HepG2 (cell line): ENCODE measurements around the gene AGPAT3. TPM values are rescaled to one million over a fixed set of nuclear protein-coding genes. Genes with fewer than 3 reads are reported as not detected.

Experiments used
- ATAC-seq: fragments of 200-7000 bp; cut with Tn5 transposase; 3 replicates; pipeline ENCODE4 v1.9.1; 2020; ENCODE audit warnings: mild to moderate bottlenecking, moderate library complexity
- BruUV-seq: library from RNA; stranded (reverse); fragments of 400-500 nt; replicated peaks from 2 replicates; lab custom pipeline; 2021; lab: Mats Ljungman, UMichigan
- CTCF ChIA-PET: fragments of 300-600 bp; formaldehyde crosslinking; extraction: SDS; loops from one replicate; lab custom pipeline; 2021; ENCODE audit warnings: low total read pairs, inconsistent platforms, low intra/inter-chr PET ratio; lab: Yijun Ruan, JAX
- POLR2A ChIA-PET: fragments of 350-600 bp; sonication (Branson Sonifier 250); formaldehyde crosslinking; loops from one replicate; lab custom pipeline; 2020; ENCODE audit warnings: antibody characterized with exemption, inconsistent platforms; lab: Yijun Ruan, JAX
- DNase-seq: peaks from one replicate; pipeline ENCODE4 v3.0.0-alpha.2; 2015; ENCODE audit warnings: low spot score
- FAIRE-seq: peaks from 3 replicates; lab custom pipeline; 2011; peaks lifted over from hg19 to GRCh38; lab: Jason Lieb, UNC
- H2AFZ ChIP-seq: one replicate; pipeline ENCODE4 v1.6.1; 2011; ENCODE audit warnings: low read length, inconsistent platforms
- H3K27ac ChIP-seq: fragments of 300-600 bp; 3 replicates; pipeline ENCODE4 v1.8.0; 2011; ENCODE audit warnings: mixed run types, mild to moderate bottlenecking, mixed read lengths, low read length, inconsistent platforms; ENCODE audit not compliant: insufficient read depth; ENCODE audit errors: extremely low read length
- H3K27me3 ChIP-seq, 2 experiments: fragments of 200-600 bp in 1 of 2; 2 replicates in 1 of 2; 3 replicates in 1 of 2; pipeline versions ENCODE4 v1.6.0 to v1.8.0; 2011; ENCODE audit warnings: low read length in 2 of 2, mild to moderate bottlenecking in 2 of 2, moderate library complexity in 2 of 2, inconsistent platforms in 1 of 2; ENCODE audit not compliant: insufficient read depth in 2 of 2, control insufficient read depth in 1 of 2
- H3K36me3 ChIP-seq, 2 experiments: fragments of 200-600 bp in 1 of 2; replicated peaks in 1 of 2; 2 replicates in 1 of 2; 3 replicates in 1 of 2; pipeline versions ENCODE4 v1.5.1 to v1.8.0; 2011; ENCODE audit warnings: low read length in 2 of 2, inconsistent platforms in 1 of 2; ENCODE audit not compliant: insufficient read depth in 2 of 2, control insufficient read depth in 1 of 2
- H3K4me1 ChIP-seq: 2 replicates; pipeline ENCODE4 v1.5.1; 2012; ENCODE audit warnings: low read length, inconsistent platforms; ENCODE audit not compliant: insufficient read depth
- H3K4me2 ChIP-seq: 2 replicates; pipeline ENCODE4 v1.6.0; 2011; ENCODE audit warnings: low read depth, low read length, inconsistent platforms
- H3K4me3 ChIP-seq, 3 experiments: fragments of 200-600 bp in 1 of 3; sonication (generic), shearing (Covaris generic) in 1 of 3; replicated peaks in 1 of 3; 2 replicates each; pipeline ENCODE4 v1.5.1; 2011 to 2016; ENCODE audit warnings: low read length in 3 of 3, inconsistent platforms in 2 of 3, low read depth in 2 of 3, mild to moderate bottlenecking in 2 of 3, control low read depth in 1 of 3, mixed read lengths in 1 of 3; ENCODE audit not compliant: insufficient read depth in 1 of 3
- H3K79me2 ChIP-seq: one replicate; pipeline ENCODE4 v1.6.1; 2011; ENCODE audit warnings: low read length, inconsistent platforms; ENCODE audit not compliant: insufficient read depth
- H3K9ac ChIP-seq: 2 replicates; pipeline ENCODE4 v1.6.0; 2011; ENCODE audit warnings: mild to moderate bottlenecking, low read depth, low read length, inconsistent platforms; ENCODE audit not compliant: insufficient read depth
- H3K9me3 ChIP-seq: 2 replicates; pipeline ENCODE4 v1.5.1; 2012; ENCODE audit warnings: mild to moderate bottlenecking, low read length
- H4K20me1 ChIP-seq: 2 replicates; pipeline ENCODE4 v1.6.0; 2011; ENCODE audit warnings: inconsistent platforms, mild to moderate bottlenecking, low read length, moderate library complexity; ENCODE audit not compliant: insufficient read depth
- BCL6 ChIP-seq: IDR thresholded peaks from 2 replicates; pipeline ENCODE4 v1.6.1; 2016; ENCODE audit warnings: missing genetic modification reagents, missing compliant biosample characterization
- CHD4 ChIP-seq: fragments of 200-600 bp; sonication (generic); IDR thresholded peaks from 2 replicates; pipeline ENCODE4 v1.7.0; 2017; ENCODE audit warnings: mild to moderate bottlenecking, low read length, borderline replicate concordance
- DMAP1 ChIP-seq: IDR thresholded peaks from 2 replicates; pipeline ENCODE4 v1.6.1; 2016
- EP300 ChIP-seq, 3 experiments: sonication (generic) in 1 of 3; formaldehyde crosslinking in 1 of 3; IDR thresholded peaks; 2 replicates each; pipeline versions ENCODE4 v1.5.1 to v1.6.1; 2011 to 2020; ENCODE audit warnings: low read depth in 2 of 3, low read length in 2 of 3, borderline replicate concordance in 1 of 3, improper control_type of control experiment in 1 of 3, mild to moderate bottlenecking in 1 of 3, missing genetic modification reagents in 1 of 3, moderate library complexity in 1 of 3
- ISL2 ChIP-seq: sonication (generic); formaldehyde crosslinking; IDR thresholded peaks from 2 replicates; pipeline ENCODE4 v1.5.0; 2020; ENCODE audit warnings: missing genetic modification reagents
- SOX5 ChIP-seq: IDR thresholded peaks from 2 replicates; pipeline ENCODE4 v1.6.1; 2016; ENCODE audit warnings: borderline replicate concordance
- TBX3 ChIP-seq: fragments of 450-650 bp; IDR thresholded peaks from 2 replicates; pipeline ENCODE4 v1.6.1; 2017; ENCODE audit warnings: antibody characterized with exemption, mild to moderate bottlenecking, inconsistent platforms, borderline replicate concordance
- WGBS: methylation state at CpG from one replicate; pipeline ENCODE4 v1.1.6; 2017; ENCODE audit warnings: low lambda C conversion rate; 5-methylcytosine and 5-hydroxymethylcytosine counted together
- in situ Hi-C: cut with HindIII; loops from 2 replicates; pipeline ENCODE4 v1.10.0; 2017; ENCODE audit warnings: low pct_unique_long_range_greater_than_20kb; ENCODE audit not compliant: extremely low pct_ligation_motif_present
- intact Hi-C: fragments of 100-400 bp; cut with micrococcal nuclease; formaldehyde crosslinking; loops from one replicate; pipeline ENCODE4 v1.10.0; 2022; ENCODE audit not compliant: unreplicated experiment
- polyA plus RNA-seq, 8 experiments: library from polyadenylated mRNA; depleted of rRNA in 3 of 8; stranded (reverse) in 7 of 8; unstranded in 1 of 8; fragments of >200 nt; fragmentation: Illumina TruSeq in 4 of 8; extraction: Trizol in 4 of 8; gene quantifications; 2 replicates each; pipeline versions ENCODE4 v1.2.1 to v1.2.3, GENCODE V29; 2011 to 2016; ENCODE audit warnings: low read depth in 4 of 8, missing spikeins in 1 of 8, mixed read lengths in 1 of 8; ENCODE audit not compliant: insufficient read depth in 1 of 8
- total RNA-seq, 5 experiments: library from RNA; depleted of rRNA; stranded (reverse); fragments of >200 nt; fragmentation: Illumina TruSeq; extraction: Trizol; gene quantifications; 2 replicates each; pipeline ENCODE4 v1.2.3, GENCODE V29; 2016; ENCODE audit warnings: low read depth in 1 of 5
- TF ChIP-seq, protein P1 (sequence below): sonication (generic); formaldehyde crosslinking; IDR thresholded peaks from 2 replicates; pipeline ENCODE4 v1.4.0; 2020; ENCODE audit warnings: missing genetic modification reagents, mild to moderate bottlenecking, borderline replicate concordance
- TF ChIP-seq, protein P2 (sequence below): sonication (generic); formaldehyde crosslinking; IDR thresholded peaks from 2 replicates; pipeline ENCODE4; 2020; ENCODE audit warnings: missing genetic modification reagents, mild to moderate bottlenecking, borderline replicate concordance
- TF ChIP-seq, protein P3 (sequence below): sonication (generic); formaldehyde crosslinking; IDR thresholded peaks from 2 replicates; pipeline ENCODE4 v1.4.0; 2020; ENCODE audit warnings: missing genetic modification reagents
- TF ChIP-seq, protein P4 (sequence below): sonication (generic); formaldehyde crosslinking; conservative IDR thresholded peaks from 2 replicates; pipeline ENCODE4 v1.4.0; 2020; ENCODE audit warnings: missing genetic modification reagents

The AGPAT3 gene
- total and polyA plus RNA-seq, 2 of the 13 experiments (the other 11 are each of a cell fraction or from before 2014, with no cell fraction given): 32.2 to 54.4 TPM

DNA sequence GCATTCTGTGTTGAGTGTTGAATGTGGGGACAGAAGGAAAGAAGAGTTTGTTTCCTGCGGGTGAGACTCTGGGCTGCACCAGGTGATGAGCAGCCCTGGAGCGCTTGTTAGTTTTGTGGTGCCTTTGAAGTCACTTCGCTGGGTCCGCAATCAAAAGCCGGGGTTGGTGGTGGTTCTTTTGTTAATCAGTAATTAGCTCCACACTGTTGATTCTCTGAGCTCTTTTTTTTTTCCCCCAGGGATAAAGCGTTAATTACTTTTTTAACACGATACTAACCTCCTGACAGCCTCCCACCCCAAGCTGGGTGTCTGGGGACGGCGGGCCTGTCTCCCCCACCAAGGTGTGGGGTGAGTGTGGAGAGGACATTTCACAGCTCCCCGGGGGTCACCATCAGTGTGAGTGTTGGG, 56.6 kb downstream of the AGPAT3 start:
- peak overlapping the region; percentile 66 for H3K4me2 ChIP-seq
- no peaks in the 10 kb centered on the region for H3K9me3 ChIP-seq
- H3K27me3 ChIP-seq: no peaks in the 10 kb centered on the region
- peak; percentile 81 for ATAC-seq
- 18% methylated on average over 10 of the region's 10 CpGs for WGBS
- intact Hi-C loops (no loop called here), in situ Hi-C loops (no loop called here)
- no peak overlapping the region for H3K9ac ChIP-seq
- ChIA-PET CTCF (interaction anchor here (1.2 kb wide), 1 partner anchor 17 kb away, joined by 3 read pairs; no protein-coding TSS in a partner anchor), POLR2A (interaction anchor here (0.8 to 1.3 kb wide), 3 partner anchors 10 to 38 kb away, joined by 3 to 4 read pairs (median 3); no protein-coding TSS in a partner anchor)
- H3K79me2 ChIP-seq: peaks cover 37% of the 10 kb centered on the region
- BruUV-seq: no TSS peak
- H3K36me3 ChIP-seq: peaks cover 0 to 5% of the 10 kb centered on the region in 2 experiments; a peak in 1 of 5 replicates
- peaks cover 15% of the 10 kb centered on the region; the same call in 1 of the 2 replicates for H4K20me1 ChIP-seq
- peaks cover 61% of the 10 kb centered on the region for H3K4me1 ChIP-seq
- FAIRE-seq: peak; percentile 90
- H3K27ac ChIP-seq: peak overlapping the region; percentile 47
- DNase-seq: peak; percentile 64
- peak overlapping the region; percentile 19 to 47 (median 39); a peak in 5 of 6 replicates for H3K4me3 ChIP-seq
- no peak overlapping the region for H2AFZ ChIP-seq
- TF ChIP-seq, protein P1, sequence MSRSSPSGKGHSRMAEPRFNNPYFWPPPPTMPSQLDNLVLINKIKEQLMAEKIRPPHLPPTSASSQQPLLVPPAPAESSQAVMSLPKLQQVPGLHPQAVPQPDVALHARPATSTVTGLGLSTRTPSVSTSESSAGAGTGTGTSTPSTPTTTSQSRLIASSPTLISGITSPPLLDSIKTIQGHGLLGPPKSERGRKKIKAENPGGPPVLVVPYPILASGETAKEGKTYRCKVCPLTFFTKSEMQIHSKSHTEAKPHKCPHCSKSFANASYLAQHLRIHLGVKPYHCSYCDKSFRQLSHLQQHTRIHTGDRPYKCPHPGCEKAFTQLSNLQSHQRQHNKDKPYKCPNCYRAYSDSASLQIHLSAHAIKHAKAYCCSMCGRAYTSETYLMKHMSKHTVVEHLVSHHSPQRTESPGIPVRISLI: peak; percentile 63; the same call in 1 of the 2 replicates
- TF ChIP-seq TBX3: peak; percentile 72; the same call in 1 of the 2 replicates
- TF ChIP-seq EP300 (IDR thresholded peaks at IDR 0.05; ENCODE audit: low read depth in 2 of 2, low read length in 2 of 2): peak in 1 of 2 experiments; percentile 11; a peak in 1 of 4 replicates
- no peak for TF ChIP-seq EP300 (CRISPR knock-in tag; IDR thresholded peaks at IDR 0.05; ENCODE audit: borderline replicate concordance)
- no peak for TF ChIP-seq DMAP1 (CRISPR knock-in tag)
- TF ChIP-seq SOX5 (CRISPR knock-in tag): peak; percentile 25; the same call in 1 of the 2 replicates
- peak; percentile 19; the same call in 1 of the 2 replicates for TF ChIP-seq BCL6 (CRISPR knock-in tag)
- TF ChIP-seq ISL2 (CRISPR knock-in tag): no peak
- TF ChIP-seq, protein P2, sequence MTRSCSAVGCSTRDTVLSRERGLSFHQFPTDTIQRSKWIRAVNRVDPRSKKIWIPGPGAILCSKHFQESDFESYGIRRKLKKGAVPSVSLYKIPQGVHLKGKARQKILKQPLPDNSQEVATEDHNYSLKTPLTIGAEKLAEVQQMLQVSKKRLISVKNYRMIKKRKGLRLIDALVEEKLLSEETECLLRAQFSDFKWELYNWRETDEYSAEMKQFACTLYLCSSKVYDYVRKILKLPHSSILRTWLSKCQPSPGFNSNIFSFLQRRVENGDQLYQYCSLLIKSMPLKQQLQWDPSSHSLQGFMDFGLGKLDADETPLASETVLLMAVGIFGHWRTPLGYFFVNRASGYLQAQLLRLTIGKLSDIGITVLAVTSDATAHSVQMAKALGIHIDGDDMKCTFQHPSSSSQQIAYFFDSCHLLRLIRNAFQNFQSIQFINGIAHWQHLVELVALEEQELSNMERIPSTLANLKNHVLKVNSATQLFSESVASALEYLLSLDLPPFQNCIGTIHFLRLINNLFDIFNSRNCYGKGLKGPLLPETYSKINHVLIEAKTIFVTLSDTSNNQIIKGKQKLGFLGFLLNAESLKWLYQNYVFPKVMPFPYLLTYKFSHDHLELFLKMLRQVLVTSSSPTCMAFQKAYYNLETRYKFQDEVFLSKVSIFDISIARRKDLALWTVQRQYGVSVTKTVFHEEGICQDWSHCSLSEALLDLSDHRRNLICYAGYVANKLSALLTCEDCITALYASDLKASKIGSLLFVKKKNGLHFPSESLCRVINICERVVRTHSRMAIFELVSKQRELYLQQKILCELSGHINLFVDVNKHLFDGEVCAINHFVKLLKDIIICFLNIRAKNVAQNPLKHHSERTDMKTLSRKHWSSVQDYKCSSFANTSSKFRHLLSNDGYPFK (CRISPR knock-in tag): no peak
- TF ChIP-seq, protein P3, sequence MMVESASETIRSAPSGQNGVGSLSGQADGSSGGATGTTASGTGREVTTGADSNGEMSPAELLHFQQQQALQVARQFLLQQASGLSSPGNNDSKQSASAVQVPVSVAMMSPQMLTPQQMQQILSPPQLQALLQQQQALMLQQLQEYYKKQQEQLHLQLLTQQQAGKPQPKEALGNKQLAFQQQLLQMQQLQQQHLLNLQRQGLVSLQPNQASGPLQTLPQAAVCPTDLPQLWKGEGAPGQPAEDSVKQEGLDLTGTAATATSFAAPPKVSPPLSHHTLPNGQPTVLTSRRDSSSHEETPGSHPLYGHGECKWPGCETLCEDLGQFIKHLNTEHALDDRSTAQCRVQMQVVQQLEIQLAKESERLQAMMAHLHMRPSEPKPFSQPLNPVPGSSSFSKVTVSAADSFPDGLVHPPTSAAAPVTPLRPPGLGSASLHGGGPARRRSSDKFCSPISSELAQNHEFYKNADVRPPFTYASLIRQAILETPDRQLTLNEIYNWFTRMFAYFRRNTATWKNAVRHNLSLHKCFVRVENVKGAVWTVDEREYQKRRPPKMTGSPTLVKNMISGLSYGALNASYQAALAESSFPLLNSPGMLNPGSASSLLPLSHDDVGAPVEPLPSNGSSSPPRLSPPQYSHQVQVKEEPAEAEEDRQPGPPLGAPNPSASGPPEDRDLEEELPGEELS: no peak
- TF ChIP-seq, protein P4, sequence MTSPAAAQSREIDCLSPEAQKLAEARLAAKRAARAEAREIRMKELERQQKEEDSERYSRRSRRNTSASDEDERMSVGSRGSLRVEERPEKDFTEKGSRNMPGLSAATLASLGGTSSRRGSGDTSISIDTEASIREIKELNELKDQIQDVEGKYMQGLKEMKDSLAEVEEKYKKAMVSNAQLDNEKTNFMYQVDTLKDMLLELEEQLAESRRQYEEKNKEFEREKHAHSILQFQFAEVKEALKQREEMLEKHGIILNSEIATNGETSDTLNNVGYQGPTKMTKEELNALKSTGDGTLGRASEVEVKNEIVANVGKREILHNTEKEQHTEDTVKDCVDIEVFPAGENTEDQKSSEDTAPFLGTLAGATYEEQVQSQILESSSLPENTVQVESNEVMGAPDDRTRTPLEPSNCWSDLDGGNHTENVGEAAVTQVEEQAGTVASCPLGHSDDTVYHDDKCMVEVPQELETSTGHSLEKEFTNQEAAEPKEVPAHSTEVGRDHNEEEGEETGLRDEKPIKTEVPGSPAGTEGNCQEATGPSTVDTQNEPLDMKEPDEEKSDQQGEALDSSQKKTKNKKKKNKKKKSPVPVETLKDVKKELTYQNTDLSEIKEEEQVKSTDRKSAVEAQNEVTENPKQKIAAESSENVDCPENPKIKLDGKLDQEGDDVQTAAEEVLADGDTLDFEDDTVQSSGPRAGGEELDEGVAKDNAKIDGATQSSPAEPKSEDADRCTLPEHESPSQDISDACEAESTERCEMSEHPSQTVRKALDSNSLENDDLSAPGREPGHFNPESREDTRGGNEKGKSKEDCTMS (CRISPR knock-in tag): no peak
- peak; percentile 46; the same call in 1 of the 2 replicates for TF ChIP-seq CHD4
